HEK293 (cell line): Measurements from ENCODE around the gene ETV4.

Source experiments
- CTCF ChIP-seq: fragments of 450-650 bp; formaldehyde crosslinking; IDR thresholded peaks from 2 replicates; pipeline ENCODE4 v1.5.1; 2016; ENCODE audit warnings: missing biosample characterization, missing genetic modification characterization
- SP7 ChIP-seq: fragments of 450-650 bp; formaldehyde crosslinking; IDR thresholded peaks from 2 replicates; pipeline ENCODE4 v1.5.1; 2016; ENCODE audit warnings: missing biosample characterization, missing genetic modification characterization
- ZFP41 ChIP-seq: fragments of 450-650 bp; formaldehyde crosslinking; IDR thresholded peaks from 2 replicates; pipeline ENCODE4 v1.5.1; 2016; ENCODE audit warnings: missing biosample characterization, missing genetic modification characterization, borderline replicate concordance
- ZNF670 ChIP-seq: fragments of 450-650 bp; formaldehyde crosslinking; IDR thresholded peaks from 2 replicates; pipeline ENCODE4 v1.5.1; 2016; ENCODE audit warnings: missing biosample characterization, missing genetic modification characterization, low read depth

- TF ChIP-seq ZNF670 (no peak), CTCF (no peak), ZFP41 (no peak), SP7 (tag by site-specific recombination) (peak; percentile 93)
Observed at GRCh38 chr17:43531955-43532354, 14.2 kb downstream of the ETV4 start.
